GM18873 (cell line): ENCODE data around the gene RGS17.

Source experiments
- ATAC-seq: cut with Tn5 transposase; IDR thresholded peaks from one replicate; pipeline ENCODE4 v1.9.1; 2021; ENCODE audit warnings: mild to moderate bottlenecking, moderate library complexity, moderate number of reproducible peaks; ENCODE audit not compliant: unreplicated experiment, low FRiP score

RGS17 gene

DNA sequence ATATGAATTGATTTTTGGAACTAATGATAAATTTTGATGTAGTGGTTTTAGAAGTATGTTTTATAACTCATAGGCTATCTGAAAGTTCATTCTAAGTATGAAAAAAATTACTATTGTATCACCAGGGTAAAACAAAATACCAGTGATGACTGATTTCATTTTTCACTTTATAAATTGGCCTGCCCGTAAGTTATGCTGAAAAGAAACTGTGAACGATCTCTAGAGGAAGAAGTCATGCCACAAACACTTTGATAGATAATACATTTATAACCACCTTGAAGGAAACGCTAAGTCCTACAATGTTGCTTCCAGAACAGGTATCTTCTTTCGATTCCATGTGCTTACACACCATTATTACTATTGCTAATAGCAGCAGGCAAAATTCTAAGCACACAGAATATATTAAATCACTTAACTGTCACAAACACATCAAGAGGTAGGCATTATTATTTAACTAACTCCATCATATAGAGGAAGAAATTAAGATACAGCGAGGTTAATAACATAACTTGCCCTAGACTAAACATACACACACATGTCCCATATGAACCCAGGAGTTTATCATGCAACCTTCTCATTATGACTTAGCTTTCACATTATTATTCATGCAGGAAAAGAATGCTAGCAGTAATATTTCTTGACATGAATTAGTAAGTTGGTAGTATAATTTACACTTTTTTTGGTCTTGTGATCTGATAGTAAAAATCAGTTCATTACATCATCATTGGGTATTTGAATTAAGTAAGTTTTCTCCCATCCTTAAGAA lies 44.7 kb downstream of the RGS17 start:
- no peak for ATAC-seq

DNA sequence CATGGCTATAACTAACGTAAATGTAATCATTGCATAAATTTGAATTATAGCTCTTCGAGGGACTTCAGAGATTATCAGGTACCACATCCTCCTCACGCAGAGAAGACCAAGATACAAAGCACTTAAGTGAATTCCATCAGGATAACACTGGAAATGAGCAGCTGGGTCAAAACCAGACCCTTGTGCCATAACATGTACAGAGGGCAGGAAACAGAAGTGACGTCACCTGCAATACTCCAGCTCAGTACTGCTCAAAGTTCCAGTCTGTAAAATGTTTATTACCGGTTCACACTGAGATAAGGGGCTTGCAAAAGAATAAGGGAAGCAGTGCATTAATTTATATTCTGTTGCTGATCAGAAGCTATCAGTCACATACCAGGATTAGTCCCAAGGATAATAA lies 45.8 kb downstream of the RGS17 start:
- ATAC-seq: no peak

DNA sequence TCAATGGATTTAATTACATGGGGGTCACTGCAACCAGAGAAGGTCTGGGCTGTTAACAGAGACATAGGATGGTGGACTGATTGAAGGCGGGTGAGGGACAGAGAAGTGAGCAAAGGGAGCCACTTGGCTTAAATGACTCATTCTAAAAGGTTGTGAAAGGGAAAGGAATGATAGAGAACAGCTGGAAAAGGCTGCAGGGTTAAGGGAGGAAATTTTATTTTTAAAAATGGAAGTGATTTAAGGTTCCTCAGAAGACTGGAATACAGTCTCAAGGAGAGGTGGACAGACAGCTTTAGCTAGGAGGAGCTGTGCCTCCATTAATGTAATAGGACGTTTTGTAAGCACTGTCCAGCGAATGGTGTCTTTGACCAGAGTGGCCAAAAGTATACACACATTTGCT lies 46.7 kb downstream of the RGS17 start:
- ATAC-seq: no peak

DNA sequence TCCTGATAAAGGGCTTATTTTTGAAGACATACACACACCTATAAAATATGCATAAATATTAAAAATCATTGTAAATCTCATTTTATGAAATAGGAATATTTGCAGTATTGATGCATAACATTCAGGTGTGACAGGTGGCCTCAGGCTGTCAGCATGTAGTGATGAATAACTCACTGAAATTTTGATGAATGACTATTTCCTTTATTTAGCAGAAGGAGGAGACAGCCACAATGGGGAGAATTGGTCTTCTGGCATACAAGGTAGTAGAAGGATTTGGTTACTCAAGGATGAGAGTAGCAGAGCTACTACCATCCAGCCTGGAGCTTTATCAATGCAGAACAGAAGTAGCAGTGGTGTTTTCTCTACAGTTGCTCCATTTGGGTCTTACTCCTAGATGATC lies 47.2 kb downstream of the RGS17 start:
- no peak for ATAC-seq

DNA sequence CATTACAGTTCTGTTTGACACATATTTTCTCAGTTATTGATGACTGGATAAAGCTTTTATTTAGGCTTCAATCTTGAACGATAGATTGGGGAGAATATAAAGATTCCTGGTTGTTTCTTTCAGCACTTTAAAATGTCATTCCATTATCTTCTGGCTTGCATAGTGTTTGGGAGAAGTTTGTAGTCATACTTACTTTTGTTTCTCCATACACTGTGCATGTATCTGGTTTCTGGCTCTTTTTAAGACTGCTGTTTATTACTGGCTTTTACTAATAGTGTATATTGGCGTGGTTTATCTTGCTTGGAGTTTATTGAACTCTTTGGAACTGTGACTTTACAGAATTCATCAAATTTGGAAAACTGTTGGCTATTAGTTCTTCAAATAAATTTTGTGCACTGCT lies 49.2 kb downstream of the RGS17 start:
- ATAC-seq: no peak

DNA sequence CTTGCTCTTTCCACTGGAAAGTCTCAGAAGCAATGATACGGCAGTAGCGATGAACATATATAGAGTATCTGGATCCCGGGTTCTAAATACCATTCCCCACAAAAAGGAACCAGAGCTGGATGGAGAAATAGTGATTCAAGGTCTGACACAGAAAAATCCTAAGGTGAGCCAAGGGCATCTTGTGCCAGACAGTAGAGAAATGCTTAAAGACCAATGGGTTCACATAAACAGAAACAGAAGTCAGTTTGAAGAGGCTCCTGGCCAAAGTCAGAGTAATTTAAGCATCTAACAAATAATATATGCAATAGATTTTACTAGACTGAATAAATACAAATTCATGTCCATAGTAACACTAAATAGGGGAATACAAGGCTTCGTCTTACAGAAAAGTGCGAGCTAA lies 54.7 kb downstream of the RGS17 start:
- ATAC-seq: no peak

DNA sequence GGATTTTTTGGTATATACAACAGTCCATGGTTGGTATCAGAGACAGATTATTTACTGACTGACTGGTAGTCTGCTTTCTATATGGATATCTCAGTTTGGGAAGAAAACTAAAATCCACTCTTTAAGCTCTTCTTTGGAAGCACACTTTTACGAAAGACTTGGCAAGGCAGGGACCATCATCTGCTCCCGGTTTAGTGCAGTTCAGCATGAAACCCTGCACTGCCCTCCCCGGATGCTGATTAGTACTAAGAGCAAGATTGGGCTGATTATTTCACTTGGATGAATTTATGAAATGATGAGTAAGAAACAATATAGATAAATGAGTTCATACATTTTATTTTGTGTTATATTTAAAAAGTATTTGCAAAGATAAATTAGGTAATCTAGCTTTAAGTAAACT lies 56.3 kb downstream of the RGS17 start:
- ATAC-seq: no peak

DNA sequence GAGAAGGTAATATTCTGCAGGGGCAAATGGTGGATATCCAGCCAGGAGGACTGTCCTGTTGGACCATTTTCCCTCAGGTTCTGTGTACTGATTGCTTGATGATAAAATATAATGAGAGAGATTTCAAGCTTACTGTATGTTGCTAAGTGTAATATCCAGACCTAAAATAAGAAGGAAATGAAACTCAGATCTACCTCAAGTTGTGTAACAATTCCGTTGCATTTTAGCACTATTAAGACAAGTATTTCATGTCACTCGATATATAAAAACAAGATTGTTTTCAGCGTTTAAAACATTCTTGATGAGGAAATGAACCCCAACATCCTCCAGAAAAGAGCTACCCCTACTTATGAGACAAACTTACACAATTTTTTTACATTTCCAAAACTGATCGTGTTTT lies 57.2 kb downstream of the RGS17 start:
- no peak for ATAC-seq

DNA sequence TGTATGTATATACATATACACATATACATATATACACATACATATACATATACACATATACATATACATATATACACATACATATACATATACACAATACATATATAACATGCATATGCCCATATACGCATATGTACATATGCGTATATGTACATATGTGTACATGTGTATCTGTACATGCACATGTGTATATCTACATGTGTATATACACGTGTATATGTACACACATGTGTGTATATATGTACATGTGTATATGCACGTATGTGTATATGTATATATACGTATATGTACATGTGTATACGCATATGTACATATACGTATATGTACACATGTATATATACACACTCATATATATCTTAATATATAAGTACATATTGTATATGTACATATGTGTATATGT lies 60.3 kb downstream of the RGS17 start:
- ATAC-seq: no peak

DNA sequence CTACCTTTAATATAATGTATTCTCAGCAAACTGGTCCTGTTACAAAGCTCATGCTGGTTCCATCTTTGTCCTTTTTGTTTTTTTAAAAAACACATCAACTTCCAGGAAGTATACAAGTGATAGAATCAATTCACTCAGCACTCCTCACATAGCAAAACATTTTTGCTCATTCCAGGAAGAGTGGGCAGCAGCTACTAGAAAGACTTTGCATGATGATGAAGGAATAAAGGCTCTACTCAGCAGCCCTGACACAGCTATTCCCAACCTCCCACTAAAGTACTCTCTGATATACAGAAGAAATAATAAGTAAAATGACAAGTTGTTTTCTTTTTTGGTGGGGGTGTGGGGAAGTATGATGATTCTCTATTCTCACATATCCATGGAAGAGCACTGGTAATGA lies 61.2 kb downstream of the RGS17 start:
- ATAC-seq: no peak

DNA sequence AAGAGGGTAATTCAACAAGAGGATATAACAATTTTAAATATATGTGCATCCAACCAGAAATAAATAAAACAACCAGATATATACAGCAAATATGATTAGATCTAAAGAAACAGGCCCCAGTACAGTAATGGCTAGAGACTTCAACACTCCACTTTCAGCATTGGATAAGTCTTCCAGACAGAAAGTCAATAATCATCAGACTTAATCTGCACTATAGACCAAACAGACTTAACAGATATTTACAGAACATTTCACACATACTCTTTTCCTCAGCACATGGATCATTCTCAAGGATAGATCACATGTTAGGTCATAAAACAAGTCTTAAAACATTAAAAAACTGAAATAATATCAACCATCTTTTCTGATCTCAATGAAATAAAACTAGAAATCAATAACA lies 65.9 kb downstream of the RGS17 start:
- ATAC-seq: no peak

DNA sequence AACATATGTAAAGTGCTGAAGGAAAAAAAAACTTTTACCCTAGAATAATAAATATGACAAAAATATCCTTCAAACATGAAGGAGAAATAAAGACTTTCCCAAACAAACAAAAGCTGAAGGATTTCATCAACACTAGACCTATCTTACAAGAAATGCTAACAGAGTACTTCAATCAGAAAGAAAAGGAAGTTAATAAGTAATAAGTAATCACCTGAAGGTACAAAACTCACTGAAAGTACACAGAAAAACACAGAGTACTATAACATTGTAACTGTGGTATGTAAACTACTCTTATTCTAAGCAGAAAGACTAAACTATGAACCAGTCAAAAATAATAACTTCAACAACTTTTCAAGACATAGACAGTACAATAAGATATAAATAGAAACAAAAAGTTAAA lies 67.1 kb downstream of the RGS17 start:
- ATAC-seq: no peak

DNA sequence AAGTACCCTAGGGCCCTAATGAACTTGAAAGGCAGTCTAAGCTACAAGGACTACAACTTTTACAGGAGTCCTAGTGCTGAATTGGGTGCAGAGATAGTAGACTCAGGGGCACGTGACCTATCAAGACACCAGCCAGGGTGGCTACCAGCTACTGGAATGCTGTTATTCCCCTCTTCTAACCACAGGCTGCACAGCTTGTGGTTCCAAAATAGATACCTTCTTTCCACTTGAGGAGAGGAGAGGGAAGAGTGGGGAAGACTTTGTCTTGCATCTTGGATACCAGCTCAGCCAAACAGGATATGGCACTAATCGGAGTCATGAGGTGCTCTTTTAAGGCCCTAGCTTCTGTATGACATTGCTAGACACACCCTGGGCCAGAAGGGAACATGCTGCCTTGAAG lies 68.6 kb downstream of the RGS17 start:
- ATAC-seq: no peak

DNA sequence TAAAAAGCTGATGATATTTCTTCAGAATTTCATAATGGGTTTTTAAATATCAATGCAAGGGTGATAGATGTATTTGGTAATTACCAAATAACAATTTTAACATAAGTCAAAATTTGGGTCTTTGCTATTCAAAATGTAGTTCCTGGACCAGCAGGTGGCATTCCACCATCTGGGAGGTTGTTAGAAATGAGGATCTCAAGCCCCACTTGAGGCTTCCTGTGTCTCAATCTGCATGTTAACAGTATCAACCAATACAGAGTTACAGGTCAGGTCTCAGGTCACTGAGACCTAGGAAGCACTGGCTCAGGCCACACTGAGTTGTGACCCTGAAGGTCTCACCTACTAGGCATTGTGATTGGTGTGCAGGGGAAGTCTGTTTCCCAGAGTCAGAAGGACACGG lies 71.3 kb downstream of the RGS17 start:
- no peak for ATAC-seq

DNA sequence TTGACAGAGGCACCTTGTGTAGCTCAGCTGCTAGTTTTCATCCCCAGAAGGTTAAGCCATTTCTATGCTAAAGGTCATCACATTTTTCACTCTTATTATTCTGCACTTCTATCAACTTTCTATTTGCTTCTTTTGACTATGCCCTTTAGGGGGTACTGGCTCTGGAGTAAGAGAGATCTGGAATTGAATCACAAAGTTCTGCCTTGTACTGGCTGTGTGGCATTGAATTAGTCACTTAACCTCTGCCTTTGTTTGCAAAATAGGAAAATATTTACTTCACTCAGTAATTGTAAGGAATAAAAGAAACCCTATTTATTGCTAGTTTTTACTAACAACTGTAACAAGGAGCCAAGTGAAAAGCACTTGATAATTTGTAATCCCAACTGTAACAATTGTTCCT lies 71.8 kb downstream of the RGS17 start:
- ATAC-seq: no peak

DNA sequence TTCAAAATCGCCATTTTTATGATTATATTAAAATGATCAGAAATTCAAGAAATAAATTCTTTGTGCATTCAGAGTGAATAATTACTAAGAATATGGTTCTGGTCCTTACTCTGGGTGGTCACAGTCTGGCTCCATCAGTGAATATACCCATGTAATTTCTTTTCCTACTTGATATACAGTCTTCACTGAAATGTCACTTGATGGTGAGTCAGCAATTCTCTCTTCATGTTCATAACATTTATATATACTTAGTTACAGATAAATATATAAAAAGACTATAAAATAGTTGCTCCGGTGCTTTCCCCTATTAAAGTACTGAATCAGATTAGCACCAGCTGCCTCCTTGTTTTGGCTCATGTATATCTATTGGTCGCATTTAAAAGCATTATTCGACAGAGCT lies 72.2 kb downstream of the RGS17 start:
- no peak for ATAC-seq

DNA sequence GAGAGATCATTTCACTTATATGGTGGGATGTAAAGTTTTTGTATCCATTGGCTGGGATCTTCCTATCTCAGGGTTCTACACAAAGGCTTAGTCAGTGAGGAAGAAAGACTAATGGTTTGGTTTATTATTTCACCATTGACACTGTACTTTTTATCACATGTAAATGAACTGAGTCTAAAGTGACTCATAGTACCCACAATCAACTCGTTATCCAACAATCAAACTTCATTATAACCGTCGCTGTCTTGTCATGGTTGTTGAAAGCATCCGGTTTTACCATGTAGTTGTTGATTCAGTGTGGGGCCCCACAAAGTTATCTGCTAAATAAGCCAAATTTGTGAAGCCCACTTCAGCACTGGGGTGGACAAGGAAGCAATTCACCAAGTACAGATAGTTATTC lies 72.8 kb downstream of the RGS17 start:
- ATAC-seq: no peak

DNA sequence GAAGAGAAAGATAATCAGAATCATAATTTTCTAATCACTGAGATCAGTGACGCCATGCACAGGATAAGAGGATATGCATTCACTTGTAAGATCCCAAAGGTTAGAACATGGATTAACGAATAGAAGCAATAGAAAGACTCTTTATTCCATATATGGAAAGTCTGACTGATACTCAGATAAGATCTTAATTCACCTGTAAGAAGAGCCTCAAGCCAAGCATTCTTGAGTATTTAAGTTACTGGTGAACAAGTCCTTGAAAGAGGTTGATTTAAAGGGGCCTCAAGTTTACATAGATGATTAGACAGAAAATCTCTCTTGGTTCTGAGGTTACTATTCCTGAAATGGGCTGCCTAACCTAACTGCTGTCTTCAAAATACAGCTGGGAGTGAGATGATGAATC lies 74.8 kb downstream of the RGS17 start:
- ATAC-seq: no peak

DNA sequence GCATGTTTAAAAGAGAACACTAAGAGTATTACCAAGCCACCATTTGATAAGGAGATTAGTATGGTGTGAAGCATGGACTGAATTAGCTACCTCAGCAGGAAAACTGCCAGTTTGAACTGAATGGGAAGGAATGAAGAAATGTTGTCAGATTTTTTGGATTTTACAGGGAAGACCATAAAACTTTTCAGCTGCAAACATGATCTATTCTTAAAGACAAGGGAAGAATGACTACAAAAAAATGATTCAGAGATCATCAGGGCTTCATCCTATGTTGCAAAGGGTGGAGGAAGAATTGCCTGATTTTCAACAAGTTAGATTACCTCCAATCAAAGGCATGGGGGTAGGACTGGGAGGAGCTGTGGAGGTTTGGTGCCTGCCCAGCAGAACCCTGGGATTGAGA lies 79.3 kb downstream of the RGS17 start:
- no peak for ATAC-seq

DNA sequence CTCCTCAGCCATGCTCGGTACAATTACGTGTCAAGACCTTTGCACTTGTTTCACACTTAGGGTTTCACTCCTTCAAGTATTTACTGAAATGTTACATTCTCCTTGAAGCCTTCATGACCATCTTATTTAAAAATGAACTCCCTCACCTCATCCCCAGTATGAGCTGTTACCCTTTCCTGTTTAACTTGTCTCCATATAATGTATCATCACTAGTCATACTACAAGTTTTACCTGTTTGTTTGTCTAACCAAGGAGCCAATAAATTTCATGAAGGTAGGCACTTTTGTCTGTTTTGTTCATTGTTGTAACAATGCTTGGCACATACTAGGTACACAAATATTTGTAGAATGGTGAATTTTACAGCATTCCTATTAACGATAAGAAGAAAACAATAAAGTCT lies 82.5 kb downstream of the RGS17 start:
- no peak for ATAC-seq

DNA sequence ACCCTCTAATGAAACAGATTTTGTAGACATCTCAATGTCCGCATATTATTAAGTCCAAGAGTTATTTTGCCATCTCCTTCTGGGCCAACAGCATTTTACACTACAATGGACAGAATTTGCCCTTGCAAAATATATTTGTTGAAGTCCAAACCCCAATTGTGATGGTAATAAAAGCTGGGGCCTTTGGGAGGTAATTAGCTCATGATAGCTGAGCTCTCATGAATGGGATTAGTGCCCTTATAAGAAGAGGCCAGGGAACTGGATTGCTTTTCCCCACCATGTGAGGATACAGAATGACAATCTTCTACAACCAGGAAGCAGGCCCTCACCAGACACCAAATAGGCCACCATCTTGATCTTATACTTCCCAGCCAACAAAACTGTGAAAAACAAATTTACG lies 83.7 kb downstream of the RGS17 start:
- ATAC-seq: no peak

DNA sequence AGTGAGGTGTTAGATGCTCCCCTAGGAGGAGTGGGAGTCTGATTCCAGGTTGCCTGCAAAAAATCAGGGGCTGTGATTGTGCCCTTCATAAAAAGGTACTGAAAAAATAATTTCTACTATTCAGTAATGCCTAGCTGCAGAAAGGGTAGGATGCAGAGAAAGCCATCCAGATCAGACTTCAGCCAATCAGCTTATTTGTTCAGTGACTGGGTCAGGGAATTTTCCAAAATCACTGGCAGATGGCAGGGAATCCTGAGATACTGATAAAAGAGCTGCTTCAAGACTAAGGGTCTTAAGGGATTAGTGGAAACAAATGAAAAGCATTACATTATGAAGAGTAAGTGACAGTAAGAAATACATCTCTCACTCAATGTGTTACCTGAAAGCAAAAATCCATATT lies 85.8 kb downstream of the RGS17 start:
- ATAC-seq: no peak

DNA sequence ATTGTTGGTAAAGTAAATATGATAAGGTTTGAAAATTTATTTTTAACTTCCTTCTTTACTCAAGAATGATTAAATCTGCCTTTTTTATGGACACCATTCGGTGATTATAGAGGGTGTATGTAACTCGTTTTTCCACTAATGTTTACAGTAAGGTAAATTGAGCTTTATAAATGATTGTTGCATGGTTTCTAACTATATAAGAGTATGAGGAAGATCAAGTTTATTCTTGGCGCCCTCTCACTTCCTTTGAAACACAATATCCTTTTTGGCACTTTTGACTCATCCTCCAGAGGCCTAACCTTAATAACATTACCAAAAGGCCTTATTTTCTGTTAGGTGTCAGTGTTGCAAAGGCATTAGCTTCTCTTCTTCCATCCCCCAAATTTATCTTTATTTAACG lies 86.8 kb downstream of the RGS17 start:
- ATAC-seq: no peak
